SK-N-MC (cell line): ENCODE results near the gene MRPL46.

Experiments used
- EZH2 ChIP-seq: fragments of 200-600 bp; sonication (generic); IDR thresholded peaks from one replicate; pipeline ENCODE4 v1.6.1; 2017; ENCODE audit warnings: antibody characterized with exemption
- FOXP2 ChIP-seq: optimal IDR thresholded peaks from 2 replicates; pipeline ENCODE3; 2011; ENCODE audit warnings: mild to moderate bottlenecking, moderate library complexity; ENCODE audit not compliant: insufficient read depth; ENCODE audit errors: extremely low read length, control extremely low read depth
- POLR2AphosphoS5 ChIP-seq: IDR thresholded peaks from 2 replicates; pipeline ENCODE4 v1.6.1; 2012; ENCODE audit warnings: mild to moderate bottlenecking, low read depth, low read length, borderline replicate concordance

DNA sequence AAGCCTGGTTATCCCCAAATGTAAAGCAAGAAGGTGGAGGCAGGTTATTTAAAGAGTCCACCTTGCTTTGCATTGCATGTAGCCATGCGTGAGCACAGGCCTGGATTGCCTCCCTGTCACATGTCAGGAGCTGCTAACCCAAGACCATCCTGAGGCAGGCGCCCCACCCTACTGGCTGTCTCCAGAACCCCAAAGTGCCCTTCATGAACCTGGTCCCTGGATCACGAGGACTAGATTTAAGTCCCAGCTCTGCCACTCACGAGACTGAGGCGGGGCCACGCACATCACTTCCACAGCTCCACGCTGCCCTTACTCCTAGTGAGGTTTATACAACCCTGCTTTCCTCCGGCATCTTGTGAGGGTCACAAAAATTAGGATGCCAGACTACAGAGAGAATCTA, 17.6 kb downstream of the MRPL46 start:
- TF ChIP-seq POLR2AphosphoS5 (no peak), EZH2 (no peak), FOXP2 (no peak)
